ENCODE results near the gene C19orf47. TPM values are rescaled to one million over a fixed set of nuclear protein-coding genes. Genes with fewer than 3 reads are reported as not detected.

Gene C19orf47
- total RNA-seq, 1 donor from 2014 or later: 16.1 TPM

GRCh38 chr19:40309666-40310065 lies 38.5 kb downstream of the C19orf47 start:
- Histone ChIP-seq H3K36me3 (no peaks in the 10 kb centered on the region), H3K27me3 (no peaks in the 10 kb centered on the region), H3K27ac (no peak overlapping the region), H3K9me3 (no peaks in the 10 kb centered on the region), H3K4me1 (no peaks in the 10 kb centered on the region), H3K4me3 (no peak overlapping the region)
- TF ChIP-seq CTCF (IDR thresholded peaks at IDR 0.05): no peak
- ATAC-seq (no peak), DNase-seq (no peak)
- intact Hi-C loops (cut with DNase I): no loop called here

- TF ChIP-seq CTCF (IDR thresholded peaks at IDR 0.05): peak; percentile 77
- H3K4me1 ChIP-seq: no peaks in the 10 kb centered on the region
- DNase-seq (peak; percentile 78), ATAC-seq (peak; percentile 94)
- no peaks in the 10 kb centered on the region for H3K9me3 ChIP-seq
- H3K27me3 ChIP-seq: no peaks in the 10 kb centered on the region
- H3K27ac ChIP-seq: no peak overlapping the region
- no peak overlapping the region for H3K4me3 ChIP-seq
- no peaks in the 10 kb centered on the region for H3K36me3 ChIP-seq
- intact Hi-C loops (cut with DNase I): no loop called here
Observed at GRCh38 chr19:40305403-40305802, 42.8 kb downstream of the C19orf47 start.

GRCh38 chr19:40304306-40304705 lies 43.9 kb downstream of the C19orf47 start:
- Histone ChIP-seq H3K36me3 (no peaks in the 10 kb centered on the region), H3K27me3 (no peaks in the 10 kb centered on the region), H3K4me3 (no peak overlapping the region), H3K27ac (no peak overlapping the region), H3K4me1 (no peaks in the 10 kb centered on the region), H3K9me3 (no peaks in the 10 kb centered on the region)
- intact Hi-C loops (cut with DNase I): no loop called here
- DNase-seq (no peak), ATAC-seq (no peak)
- TF ChIP-seq CTCF (IDR thresholded peaks at IDR 0.05): no peak

GRCh38 chr19:40303765-40304164 lies 44.4 kb downstream of the C19orf47 start:
- Histone ChIP-seq H3K9me3 (no peaks in the 10 kb centered on the region), H3K4me1 (no peaks in the 10 kb centered on the region), H3K27ac (no peak overlapping the region), H3K4me3 (no peak overlapping the region), H3K27me3 (no peaks in the 10 kb centered on the region), H3K36me3 (no peaks in the 10 kb centered on the region)
- intact Hi-C loops (cut with DNase I): no loop called here
- TF ChIP-seq CTCF (IDR thresholded peaks at IDR 0.05): no peak
- DNase-seq (no peak), ATAC-seq (no peak)

GRCh38 chr19:40302224-40303011 lies 45.8 kb downstream of the C19orf47 start:
- no peak for DNase-seq
- ATAC-seq: no peak
- Histone ChIP-seq H3K9me3 (no peaks in the 10 kb centered on the region), H3K4me1 (no peaks in the 10 kb centered on the region), H3K27ac (no peak overlapping the region), H3K4me3 (no peak overlapping the region), H3K36me3 (no peaks in the 10 kb centered on the region), H3K27me3 (no peaks in the 10 kb centered on the region)
- TF ChIP-seq CTCF (IDR thresholded peaks at IDR 0.05): no peak
- intact Hi-C loops (cut with DNase I): no loop called here

All from upper lobe of right lung (tissue), 1 donor.